Activated T-cell treated with anti-CD3 and anti-CD28 coated beads, Interleukin-2, amount 50 U/mL, for 4 hours (primary cell): ENCODE measurements around the gene NFU1. TPM values are rescaled to one million over a fixed set of nuclear protein-coding genes. Genes with fewer than 3 reads are reported as not detected.
"Not testable (repeated sequence)": the region's sequence is repeated elsewhere in the genome, so short reads cannot be mapped to it uniquely, and the experiment has no call there.

Experiments used
- ATAC-seq, 2 donors: fragments of 200-7000 bp; cut with Tn5 transposase; one replicate each; pipeline ENCODE4 v1.10.0; 2021
- DNase-seq: peaks from one replicate; pipeline ENCODE4 v3.0.0-alpha.2; 2020
- H3K27me3 Mint-ChIP-seq: one replicate; pipeline ENCODE4 v1.8.0; 2021; ENCODE audit warnings: low read depth, mixed read lengths
- H3K36me3 Mint-ChIP-seq: one replicate; pipeline ENCODE4 v1.8.0; 2022; ENCODE audit warnings: mixed read lengths; ENCODE audit not compliant: insufficient read depth
- H3K4me1 Mint-ChIP-seq: one replicate; pipeline ENCODE4 v1.8.0; 2021; ENCODE audit warnings: low read depth, mixed read lengths
- H3K4me3 Mint-ChIP-seq: one replicate; pipeline ENCODE4 v1.8.0; 2021; ENCODE audit warnings: mild to moderate bottlenecking, moderate library complexity, mixed read lengths
- H3K9me3 Mint-ChIP-seq: one replicate; pipeline ENCODE4 v1.8.0; 2021; ENCODE audit warnings: mixed read lengths
- total RNA-seq, 3 donors: library from RNA; stranded (reverse); gene quantifications; one replicate each; pipeline ENCODE4 v1.2.1, GENCODE V29; 2021

NFU1 gene
- total RNA-seq, 3 donors from 2014 or later: 23.8 to 26.4 (median 25.4) TPM

DNA sequence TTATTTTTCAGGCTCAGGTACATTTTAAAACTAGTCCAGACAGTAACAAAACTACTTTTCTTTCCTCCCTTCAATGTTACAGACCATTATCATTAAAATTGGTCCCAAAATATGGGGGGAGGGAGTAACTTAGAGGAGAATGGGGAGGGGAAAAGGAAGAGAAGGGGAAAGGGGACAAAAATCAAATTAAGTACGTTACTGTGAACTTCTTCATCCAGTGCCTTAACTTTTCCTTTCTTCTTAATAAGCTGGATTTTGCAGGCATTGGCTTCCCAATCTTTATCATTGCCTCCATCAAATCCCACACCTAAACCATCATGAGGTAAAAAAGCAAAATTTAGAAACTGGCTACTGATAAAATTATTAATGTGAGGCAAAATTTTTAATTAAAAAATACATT, 67.4 kb downstream of the NFU1 start:
- Mint-ChIP-seq H3K4me1 (no peaks in the 10 kb centered on the region), H3K9me3 (no peaks in the 10 kb centered on the region), H3K4me3 (no peak overlapping the region), H3K27me3 (no peaks in the 10 kb centered on the region), H3K36me3 (peaks cover 39% of the 10 kb centered on the region)
- ATAC-seq: no peak
- DNase-seq: no peak

DNA sequence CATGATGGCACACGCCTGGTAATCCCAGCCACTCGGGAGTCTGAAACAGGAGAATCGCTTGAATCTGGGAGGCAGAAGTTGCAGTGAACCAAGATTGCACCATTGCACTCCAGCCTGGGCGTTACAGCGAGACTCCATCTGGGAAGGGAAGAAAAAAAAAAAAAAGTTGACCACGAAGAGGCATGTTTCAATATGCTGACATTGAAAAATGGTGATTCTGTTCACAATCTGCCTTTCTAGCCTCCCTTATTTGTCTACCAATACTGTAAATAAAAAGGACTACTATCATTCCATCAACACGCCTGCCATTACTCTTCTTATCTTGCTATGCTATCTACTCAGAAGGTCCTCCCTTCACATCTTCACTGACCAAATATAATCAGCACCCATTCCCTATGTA, 68.6 kb downstream of the NFU1 start:
- no peak for DNase-seq
- no peaks in the 10 kb centered on the region for H3K9me3 Mint-ChIP-seq
- no peaks in the 10 kb centered on the region for H3K27me3 Mint-ChIP-seq
- H3K4me3 Mint-ChIP-seq: no peak overlapping the region
- peaks cover 39% of the 10 kb centered on the region for H3K36me3 Mint-ChIP-seq
- ATAC-seq: no peak
- H3K4me1 Mint-ChIP-seq: no peaks in the 10 kb centered on the region

DNA sequence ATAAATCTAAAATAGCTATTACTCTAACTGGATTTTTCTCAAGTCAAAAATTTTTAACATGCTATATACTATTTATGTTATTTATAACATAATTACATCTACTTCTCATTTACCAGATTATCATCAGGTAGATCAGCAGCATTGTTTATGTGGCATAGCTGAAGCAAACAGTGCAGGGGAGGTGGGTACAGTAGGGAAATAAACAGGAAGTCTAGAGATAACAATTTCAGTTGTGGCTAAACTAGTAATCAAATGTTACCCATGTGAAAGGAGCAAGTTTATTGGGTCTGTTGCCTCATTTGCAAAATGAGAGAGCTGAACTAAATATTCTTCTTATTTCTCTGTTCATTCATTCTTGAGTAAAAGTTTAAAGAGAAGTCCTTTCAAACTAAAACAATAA, 77.9 kb downstream of the NFU1 start:
- Mint-ChIP-seq H3K4me1 (no peaks in the 10 kb centered on the region), H3K4me3 (no peak overlapping the region), H3K36me3 (peaks cover 30% of the 10 kb centered on the region), H3K9me3 (no peaks in the 10 kb centered on the region), H3K27me3 (no peaks in the 10 kb centered on the region)
- DNase-seq (no peak), ATAC-seq (no peak)

- no peak for ATAC-seq
- Mint-ChIP-seq H3K9me3 (no peaks in the 10 kb centered on the region), H3K4me3 (no peak overlapping the region), H3K27me3 (no peaks in the 10 kb centered on the region), H3K4me1 (no peaks in the 10 kb centered on the region), H3K36me3 (peaks cover 35% of the 10 kb centered on the region)
- no peak for DNase-seq
These were observed 78.3 kb downstream of the NFU1 start for GRCh38 chr2:69358914-69359313.

GRCh38 chr2:69356471-69356870, 80.8 kb downstream of the NFU1 start:
- Mint-ChIP-seq H3K4me1 (no peaks in the 10 kb centered on the region), H3K4me3 (no peak overlapping the region), H3K9me3 (no peaks in the 10 kb centered on the region), H3K36me3 (peaks cover 41% of the 10 kb centered on the region), H3K27me3 (no peaks in the 10 kb centered on the region)
- DNase-seq: no peak
- ATAC-seq: no peak

- H3K27me3 Mint-ChIP-seq, H3K9me3 Mint-ChIP-seq, H3K4me3 Mint-ChIP-seq, DNase-seq, ATAC-seq, H3K4me1 Mint-ChIP-seq: not testable (repeated sequence)
- peaks cover 38% of the 10 kb centered on the region for H3K36me3 Mint-ChIP-seq
These were observed 82.3 kb downstream of the NFU1 start for GRCh38 chr2:69354976-69355375.

DNA sequence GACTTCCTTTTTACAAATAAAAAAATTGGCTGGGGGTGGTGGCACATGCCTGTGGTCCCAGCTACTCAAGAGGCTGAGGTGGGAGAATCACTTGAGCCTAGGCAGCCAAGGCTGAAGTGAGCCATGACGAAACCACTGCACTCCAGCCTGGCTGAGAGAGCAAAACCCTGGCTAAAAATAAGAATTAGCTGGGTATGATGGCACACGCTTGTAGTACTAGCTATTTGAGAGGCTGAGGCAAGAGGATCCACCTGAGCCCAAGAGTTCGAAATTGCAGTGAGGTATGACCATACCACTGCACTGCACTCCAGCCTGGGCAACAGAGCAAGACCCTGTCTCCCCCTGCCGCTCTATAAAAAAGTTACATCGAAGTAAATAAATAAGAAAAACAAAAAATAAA, 83.9 kb downstream of the NFU1 start:
- Mint-ChIP-seq H3K36me3 (peaks cover 45% of the 10 kb centered on the region), H3K27me3 (no peaks in the 10 kb centered on the region), H3K4me3 (no peak overlapping the region), H3K9me3 (no peaks in the 10 kb centered on the region), H3K4me1 (no peaks in the 10 kb centered on the region)
- DNase-seq: no peak
- ATAC-seq: no peak

DNA sequence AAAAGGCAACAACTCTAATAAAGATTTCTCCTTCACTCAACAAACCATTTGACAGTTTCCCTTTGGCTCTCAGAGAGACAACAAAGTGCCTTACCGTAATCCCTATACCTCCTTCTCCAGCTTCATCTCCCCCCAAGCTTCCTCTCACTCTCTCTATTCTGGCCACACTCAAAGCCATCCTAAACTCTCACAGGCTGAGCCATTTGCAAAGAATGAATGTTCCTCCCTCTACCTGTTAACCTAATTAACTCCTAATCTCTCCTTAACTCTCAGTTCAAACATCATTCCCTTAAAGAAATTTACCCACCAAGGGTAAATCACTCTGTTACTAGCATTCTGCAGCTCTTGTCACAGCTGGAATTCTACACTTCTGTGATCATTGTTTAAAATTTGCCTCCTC, 88.5 kb downstream of the NFU1 start:
- no peaks in the 10 kb centered on the region for H3K27me3 Mint-ChIP-seq
- no peak for DNase-seq
- peaks cover 33% of the 10 kb centered on the region for H3K36me3 Mint-ChIP-seq
- ATAC-seq: no peak
- no peaks in the 10 kb centered on the region for H3K4me1 Mint-ChIP-seq
- no peak overlapping the region for H3K4me3 Mint-ChIP-seq
- H3K9me3 Mint-ChIP-seq: no peaks in the 10 kb centered on the region

Other genes starting within 250 kb of the NFU1 start
- gene GFPT1, start 50.2 kb downstream of the NFU1 start, total RNA-seq: 10 to 100 TPM; 40.7 to 44.5 (median 41.3) TPM
- gene AAK1, start 206.3 kb upstream of the NFU1 start, total RNA-seq: 10 to 100 TPM; 46.1 to 54.5 (median 51.6) TPM